ENCODE measurements around the gene TMEM229A.
"Not testable (repeated sequence)": the region's sequence is repeated elsewhere in the genome, so short reads cannot be mapped to it uniquely, and the experiment has no call there.

The TMEM229A gene

DNA sequence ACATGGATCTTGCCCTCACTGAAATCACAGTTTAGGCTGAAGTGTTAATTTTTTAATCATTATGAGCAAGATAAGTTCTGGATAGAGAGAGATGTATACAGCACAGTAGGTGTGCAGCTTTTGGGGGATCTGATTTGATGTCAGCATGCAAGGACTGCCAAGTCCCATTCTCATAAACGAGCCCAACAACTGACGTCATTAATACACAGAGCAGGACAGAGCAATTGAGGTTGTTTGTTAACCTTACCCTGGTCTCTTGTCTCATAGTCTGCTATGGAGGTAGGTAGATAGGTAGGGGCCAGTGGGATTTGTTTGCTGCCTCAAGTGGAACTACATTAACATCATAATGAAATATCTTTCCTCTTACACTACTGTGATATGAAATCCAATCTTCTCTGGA, 8.6 kb upstream of the TMEM229A start:
- no peak overlapping the region for H4K8ac ChIP-seq (ENCODE audit: low read depth, low read length)
- no peak overlapping the region for H3K23ac ChIP-seq (ENCODE audit: low read length)
- H4K12ac ChIP-seq (ENCODE audit: low read depth, low read length) = no peak overlapping the region
- H3K9ac ChIP-seq (ENCODE audit: low read length) = no peak overlapping the region
- H3K4me3 ChIP-seq (ENCODE audit: low read depth, low read length) = no peak overlapping the region
- H3K36me3 ChIP-seq (ENCODE audit: control insufficient read depth in 1 of 2, insufficient read depth in 2 of 2, low read length in 2 of 2) = no peaks in the 10 kb centered on the region
- no peak overlapping the region for H4K91ac ChIP-seq (ENCODE audit: low read depth, low read length)
- H3K27ac ChIP-seq (ENCODE audit: low read depth, low read length) = no peak overlapping the region
- no peak for DNase-seq
- no peak overlapping the region for H3K14ac ChIP-seq (ENCODE audit: low read length)
- no peaks in the 10 kb centered on the region for H3K9me3 ChIP-seq (ENCODE audit: insufficient read depth, low read depth, low read length)
- WGBS (ENCODE audit: extremely low coverage, insufficient coverage, insufficient read length) = no CpG with 5 or more reads among the region's 2 CpGs
- H2BK5ac ChIP-seq (ENCODE audit: low read depth, low read length, poor library complexity) = no peak overlapping the region
- no peak overlapping the region for H3K4ac ChIP-seq (ENCODE audit: low read depth, low read length)
- H3K4me2 ChIP-seq (ENCODE audit: low read length) = no peak overlapping the region
- no peaks in the 10 kb centered on the region for H3K79me2 ChIP-seq (ENCODE audit: control insufficient read depth, insufficient read depth, low read length, poor library complexity)
- no peaks in the 10 kb centered on the region for H3K79me1 ChIP-seq (ENCODE audit: low read length)
- no peak overlapping the region for H2AK5ac ChIP-seq (ENCODE audit: low read length)
- H3K18ac ChIP-seq (ENCODE audit: low read length) = no peak overlapping the region
- H2AFZ ChIP-seq (ENCODE audit: insufficient read depth, low read length, poor library complexity) = no peak overlapping the region
- H3K4me1 ChIP-seq (ENCODE audit: control insufficient read depth in 1 of 2, insufficient read depth in 2 of 2, low read length in 2 of 2) = no peaks in the 10 kb centered on the region
- H2BK120ac ChIP-seq (ENCODE audit: insufficient read depth, low read length, poor library complexity) = no peak overlapping the region
- no peaks in the 10 kb centered on the region for H3K27me3 ChIP-seq (ENCODE audit: insufficient read depth, low read length)
- H2BK12ac ChIP-seq (ENCODE audit: low read length) = no peak overlapping the region

DNA sequence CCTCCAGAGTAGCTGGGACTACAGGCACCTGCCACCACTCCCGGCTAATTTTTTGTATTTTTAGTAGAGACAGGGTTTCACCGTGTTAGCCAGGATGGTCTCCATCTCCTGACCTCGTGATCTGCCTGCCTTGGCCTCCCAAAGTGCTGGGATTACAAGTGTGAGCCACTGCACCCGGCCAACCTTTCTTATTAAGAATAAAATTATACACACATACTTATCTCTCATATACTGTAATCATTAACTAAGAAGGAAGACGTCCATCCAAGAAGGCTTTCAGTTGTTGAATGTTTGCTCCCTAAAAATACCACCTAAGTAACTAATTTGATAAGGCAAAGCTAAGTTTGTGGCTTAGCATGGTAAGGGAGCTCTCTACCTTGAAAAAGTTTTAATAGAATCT, 5.0 kb upstream of the TMEM229A start:
- not testable (repeated sequence) for H2BK120ac ChIP-seq (ENCODE audit: insufficient read depth, low read length, poor library complexity)

DNA sequence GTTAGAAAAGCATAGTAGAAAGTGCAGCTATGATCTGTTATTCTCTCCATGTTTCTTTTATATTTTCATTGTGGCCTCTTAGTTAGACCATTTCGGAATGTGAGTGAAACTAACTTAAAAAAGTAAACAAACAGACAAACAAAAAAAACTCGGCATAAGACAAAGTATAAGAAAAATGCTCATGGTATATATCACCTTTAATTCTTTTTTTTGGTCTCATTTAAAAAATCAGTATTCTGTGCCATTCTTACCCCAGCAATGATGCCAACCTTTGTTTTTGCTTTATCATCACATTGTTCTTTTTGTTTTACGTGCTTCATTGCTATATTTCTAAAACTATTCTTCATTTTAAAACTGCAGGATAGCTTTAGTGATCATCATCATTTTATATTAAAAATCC, 2.8 kb upstream of the TMEM229A start:
- no peak for DNase-seq
- Histone ChIP-seq H3K9me3 (ENCODE audit: insufficient read depth, low read depth, low read length) (no peaks in the 10 kb centered on the region), H2AFZ (ENCODE audit: insufficient read depth, low read length, poor library complexity) (no peak overlapping the region), H3K4me3 (ENCODE audit: low read depth, low read length) (no peak overlapping the region), H3K27ac (ENCODE audit: low read depth, low read length) (no peak overlapping the region), H4K8ac (ENCODE audit: low read depth, low read length) (no peak overlapping the region), H3K27me3 (ENCODE audit: insufficient read depth, low read length) (peaks cover 13% of the 10 kb centered on the region), H2BK12ac (ENCODE audit: low read length) (no peak overlapping the region), H3K79me2 (ENCODE audit: control insufficient read depth, insufficient read depth, low read length, poor library complexity) (no peaks in the 10 kb centered on the region), H3K9ac (ENCODE audit: low read length) (no peak overlapping the region), H2AK5ac (ENCODE audit: low read length) (no peak overlapping the region), H3K23ac (ENCODE audit: low read length) (no peak overlapping the region), H3K4me1 (ENCODE audit: control insufficient read depth in 1 of 2, insufficient read depth in 2 of 2, low read length in 2 of 2) (peaks cover 3 to 14% of the 10 kb centered on the region in 2 experiments), H3K14ac (ENCODE audit: low read length) (no peak overlapping the region), H3K18ac (ENCODE audit: low read length) (no peak overlapping the region), H2BK120ac (ENCODE audit: insufficient read depth, low read length, poor library complexity) (no peak overlapping the region), H3K4me2 (ENCODE audit: low read length) (no peak overlapping the region), H3K36me3 (ENCODE audit: control insufficient read depth in 1 of 2, insufficient read depth in 2 of 2, low read length in 2 of 2) (no peaks in the 10 kb centered on the region), H4K91ac (ENCODE audit: low read depth, low read length) (no peak overlapping the region), H3K79me1 (ENCODE audit: low read length) (no peaks in the 10 kb centered on the region), H4K12ac (ENCODE audit: low read depth, low read length) (no peak overlapping the region), H2BK5ac (ENCODE audit: low read depth, low read length, poor library complexity) (no peak overlapping the region), H3K4ac (ENCODE audit: low read depth, low read length) (no peak overlapping the region)
- WGBS (ENCODE audit: extremely low coverage, insufficient coverage, insufficient read length) = no CpG with 5 or more reads among the region's 3 CpGs

More for the DNA sequence above, 5.0 kb upstream of the TMEM229A start:
- H3K27me3 ChIP-seq (ENCODE audit: insufficient read depth, low read length); H3K4me1 ChIP-seq (ENCODE audit: control insufficient read depth in 1 of 2, insufficient read depth in 2 of 2, low read length in 2 of 2); H3K27ac ChIP-seq (ENCODE audit: low read depth, low read length); H3K9ac ChIP-seq (ENCODE audit: low read length); H4K12ac ChIP-seq (ENCODE audit: low read depth, low read length); H2BK5ac ChIP-seq (ENCODE audit: low read depth, low read length, poor library complexity); H3K14ac ChIP-seq (ENCODE audit: low read length); H3K4ac ChIP-seq (ENCODE audit: low read depth, low read length); H3K9me3 ChIP-seq (ENCODE audit: insufficient read depth, low read depth, low read length); H3K4me2 ChIP-seq (ENCODE audit: low read length); H4K8ac ChIP-seq (ENCODE audit: low read depth, low read length); H2AFZ ChIP-seq (ENCODE audit: insufficient read depth, low read length, poor library complexity); DNase-seq; H3K23ac ChIP-seq (ENCODE audit: low read length); H3K36me3 ChIP-seq (ENCODE audit: control insufficient read depth in 1 of 2, insufficient read depth in 2 of 2, low read length in 2 of 2); H2AK5ac ChIP-seq (ENCODE audit: low read length); H2BK12ac ChIP-seq (ENCODE audit: low read length); H3K79me1 ChIP-seq (ENCODE audit: low read length); H3K18ac ChIP-seq (ENCODE audit: low read length); H3K79me2 ChIP-seq (ENCODE audit: control insufficient read depth, insufficient read depth, low read length, poor library complexity); H3K4me3 ChIP-seq (ENCODE audit: low read depth, low read length); H4K91ac ChIP-seq (ENCODE audit: low read depth, low read length): not testable (repeated sequence)
- WGBS (ENCODE audit: extremely low coverage, insufficient coverage, insufficient read length) = no CpG with 5 or more reads among the region's 5 CpGs

DNA sequence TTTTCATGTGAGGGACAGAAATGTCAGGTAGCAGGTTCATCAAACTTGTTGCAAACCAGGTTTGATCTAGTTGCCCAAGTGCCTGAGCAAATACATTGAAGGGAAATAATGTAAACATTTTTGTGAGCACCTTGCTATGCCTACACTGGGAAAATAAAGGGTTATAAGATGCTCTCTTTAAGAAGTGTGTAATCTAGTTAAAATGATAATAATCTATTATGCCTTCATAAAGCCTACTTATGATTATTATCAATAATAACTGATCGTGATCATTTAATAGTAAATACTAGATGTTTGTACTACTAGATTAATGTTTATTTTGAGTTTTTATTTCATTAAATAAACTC, 1.9 kb upstream of the TMEM229A start:
- H3K4me2 ChIP-seq (ENCODE audit: low read length) = no peak overlapping the region
- no peak overlapping the region for H3K9ac ChIP-seq (ENCODE audit: low read length)
- no peaks in the 10 kb centered on the region for H3K9me3 ChIP-seq (ENCODE audit: insufficient read depth, low read depth, low read length)
- no peak overlapping the region for H2AK5ac ChIP-seq (ENCODE audit: low read length)
- H2BK12ac ChIP-seq (ENCODE audit: low read length) = no peak overlapping the region
- H2BK5ac ChIP-seq (ENCODE audit: low read depth, low read length, poor library complexity) = no peak overlapping the region
- DNase-seq = no peak
- H3K36me3 ChIP-seq (ENCODE audit: control insufficient read depth in 1 of 2, insufficient read depth in 2 of 2, low read length in 2 of 2) = no peaks in the 10 kb centered on the region
- H3K4me3 ChIP-seq (ENCODE audit: low read depth, low read length) = no peak overlapping the region
- no peak overlapping the region for H3K27ac ChIP-seq (ENCODE audit: low read depth, low read length)
- no peak overlapping the region for H4K91ac ChIP-seq (ENCODE audit: low read depth, low read length)
- no peak overlapping the region for H3K18ac ChIP-seq (ENCODE audit: low read length)
- H3K79me1 ChIP-seq (ENCODE audit: low read length) = no peaks in the 10 kb centered on the region
- H3K27me3 ChIP-seq (ENCODE audit: insufficient read depth, low read length) = peaks cover 13% of the 10 kb centered on the region
- H2BK120ac ChIP-seq (ENCODE audit: insufficient read depth, low read length, poor library complexity) = no peak overlapping the region
- no peak overlapping the region for H3K4ac ChIP-seq (ENCODE audit: low read depth, low read length)
- H3K79me2 ChIP-seq (ENCODE audit: control insufficient read depth, insufficient read depth, low read length, poor library complexity) = no peaks in the 10 kb centered on the region
- no peak overlapping the region for H2AFZ ChIP-seq (ENCODE audit: insufficient read depth, low read length, poor library complexity)
- H3K4me1 ChIP-seq (ENCODE audit: control insufficient read depth in 1 of 2, insufficient read depth in 2 of 2, low read length in 2 of 2) = peaks cover 3 to 14% of the 10 kb centered on the region in 2 experiments
- no peak overlapping the region for H4K8ac ChIP-seq (ENCODE audit: low read depth, low read length)
- H4K12ac ChIP-seq (ENCODE audit: low read depth, low read length) = no peak overlapping the region
- no peak overlapping the region for H3K23ac ChIP-seq (ENCODE audit: low read length)
- no CpG with 5 or more reads among the region's 1 CpG for WGBS (ENCODE audit: extremely low coverage, insufficient coverage, insufficient read length)
- H3K14ac ChIP-seq (ENCODE audit: low read length) = no peak overlapping the region
